Measurements from ENCODE around the gene TLE4. TPM values are rescaled to one million over a fixed set of nuclear protein-coding genes. Genes with fewer than 3 reads are reported as not detected.

Gene TLE4
- total and polyA plus RNA-seq, 7 experiments from 2014 or later: 21.0 to 196 (median 102) TPM

DNA sequence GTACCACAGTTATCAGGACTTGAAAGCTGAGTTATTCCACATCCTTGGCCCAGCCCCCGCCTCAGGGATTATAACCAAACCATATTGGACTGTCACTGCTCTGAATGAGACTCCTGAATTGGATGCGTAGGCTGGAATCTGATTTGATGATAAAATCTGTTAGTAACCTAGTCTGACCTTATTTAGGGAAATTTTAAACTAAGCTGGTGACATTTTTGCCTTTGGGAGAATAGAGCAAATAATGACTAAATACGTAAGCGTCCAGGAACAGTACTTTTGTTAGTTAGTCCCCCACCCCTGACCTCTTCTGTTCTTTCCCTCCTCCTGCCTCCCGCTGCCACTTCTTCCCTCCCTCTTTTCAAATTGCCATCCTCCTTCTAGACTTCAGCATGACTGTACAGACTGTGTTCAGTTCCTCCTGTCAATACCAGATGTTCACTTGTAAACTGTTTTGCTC is 92.6 kb downstream of the TLE4 start:
- intact Hi-C loops (cut with micrococcal nuclease): no loop called here
- H3K4me3 ChIP-seq (ENCODE audit: low read length): no peak overlapping the region
- no peak overlapping the region for H3K4me3 Mint-ChIP-seq
- POLR2A ChIA-PET: interaction anchor here (0.8 to 1.3 kb wide), 2 partner anchors 21 to 93 kb away, joined by 3 read pairs; partner anchors contain the start of gene TLE4
- peaks cover 15 to 81% (median 46%) of the 10 kb centered on the region in 7 donors for H3K4me1 Mint-ChIP-seq
- no peak overlapping the region for H3K27ac ChIP-seq (ENCODE audit: low read depth, low read length)
- H3K27me3 Mint-ChIP-seq: no peaks in the 10 kb centered on the region
- DNase-seq (no peak), ATAC-seq (no peak)
- H3K4me1 ChIP-seq (ENCODE audit: control insufficient read depth in 2 of 2, insufficient read depth in 2 of 2, low read length in 2 of 2): peaks cover 5 to 9% of the 10 kb centered on the region in 2 donors
- H3K27ac Mint-ChIP-seq: peak overlapping the region in 2 of 9 donors; percentile 48 to 57
- no peaks in the 10 kb centered on the region for H3K36me3 ChIP-seq (ENCODE audit: control insufficient read depth in 2 of 3, insufficient read depth in 3 of 3, low read length in 3 of 3)
- H3K9me3 Mint-ChIP-seq: no peaks in the 10 kb centered on the region
- CTCF ChIA-PET: no interaction called here
- no peaks in the 10 kb centered on the region for H3K9me3 ChIP-seq (ENCODE audit: control insufficient read depth in 2 of 3, low read length in 3 of 3)
- H3K36me3 Mint-ChIP-seq: peaks cover 0 to 25% (median 15%) of the 10 kb centered on the region in 5 donors
- H3K27me3 ChIP-seq (ENCODE audit: control insufficient read depth in 2 of 2, insufficient read depth in 2 of 2, low read length in 2 of 2): no peaks in the 10 kb centered on the region

- H3K9me3 ChIP-seq (ENCODE audit: control insufficient read depth in 2 of 3, low read length in 3 of 3): no peaks in the 10 kb centered on the region
- intact Hi-C loops (cut with micrococcal nuclease): no loop called here
- no peak overlapping the region for H3K27ac ChIP-seq (ENCODE audit: low read depth, low read length)
- ATAC-seq (no peak), DNase-seq (no peak)
- Mint-ChIP-seq H3K36me3 (peaks cover 0 to 34% (median 24%) of the 10 kb centered on the region in 5 donors), H3K4me1 (peaks cover 15 to 84% (median 49%) of the 10 kb centered on the region in 7 donors), H3K27ac (peak overlapping the region in 1 of 9 donors; percentile 38), H3K4me3 (no peak overlapping the region), H3K27me3 (no peaks in the 10 kb centered on the region), H3K9me3 (no peaks in the 10 kb centered on the region)
- H3K4me1 ChIP-seq (ENCODE audit: control insufficient read depth in 2 of 2, insufficient read depth in 2 of 2, low read length in 2 of 2): peaks cover 5 to 9% of the 10 kb centered on the region in 2 donors
- no peaks in the 10 kb centered on the region for H3K27me3 ChIP-seq (ENCODE audit: control insufficient read depth in 2 of 2, insufficient read depth in 2 of 2, low read length in 2 of 2)
- H3K36me3 ChIP-seq (ENCODE audit: control insufficient read depth in 2 of 3, insufficient read depth in 3 of 3, low read length in 3 of 3): no peaks in the 10 kb centered on the region
- CTCF ChIA-PET: no interaction called here
- POLR2A ChIA-PET: no interaction called here
- H3K4me3 ChIP-seq (ENCODE audit: low read length): no peak overlapping the region
Observed at GRCh38 chr9:79665369-79665768, 93.6 kb downstream of the TLE4 start.

- Mint-ChIP-seq H3K4me3 (no peak overlapping the region), H3K27ac (peak overlapping the region in 1 of 9 donors; percentile 79), H3K27me3 (no peaks in the 10 kb centered on the region), H3K9me3 (no peaks in the 10 kb centered on the region), H3K36me3 (peaks cover 0 to 40% (median 30%) of the 10 kb centered on the region in 5 donors), H3K4me1 (peaks cover 15 to 84% (median 50%) of the 10 kb centered on the region in 7 donors)
- no peaks in the 10 kb centered on the region for H3K9me3 ChIP-seq (ENCODE audit: control insufficient read depth in 2 of 3, low read length in 3 of 3)
- no peak overlapping the region for H3K4me3 ChIP-seq (ENCODE audit: low read length)
- H3K27me3 ChIP-seq (ENCODE audit: control insufficient read depth in 2 of 2, insufficient read depth in 2 of 2, low read length in 2 of 2): no peaks in the 10 kb centered on the region
- H3K36me3 ChIP-seq (ENCODE audit: control insufficient read depth in 2 of 3, insufficient read depth in 3 of 3, low read length in 3 of 3): no peaks in the 10 kb centered on the region
- no peak for DNase-seq
- CTCF ChIA-PET: no interaction called here
- H3K4me1 ChIP-seq (ENCODE audit: control insufficient read depth in 2 of 2, insufficient read depth in 2 of 2, low read length in 2 of 2): peaks cover 5 to 9% of the 10 kb centered on the region in 2 donors
- POLR2A ChIA-PET: no interaction called here
- intact Hi-C loops (cut with micrococcal nuclease): no loop called here
- ATAC-seq: no peak
- no peak overlapping the region for H3K27ac ChIP-seq (ENCODE audit: low read depth, low read length)
Observed at GRCh38 chr9:79665931-79666330, 94.2 kb downstream of the TLE4 start.

GRCh38 chr9:79667120-79667519 is 95.4 kb downstream of the TLE4 start:
- H3K4me1 ChIP-seq (ENCODE audit: control insufficient read depth in 2 of 2, insufficient read depth in 2 of 2, low read length in 2 of 2): peaks cover 3 to 5% of the 10 kb centered on the region in 2 donors
- Mint-ChIP-seq H3K27me3 (no peaks in the 10 kb centered on the region), H3K4me3 (no peak overlapping the region), H3K9me3 (no peaks in the 10 kb centered on the region), H3K36me3 (peaks cover 0 to 48% (median 33%) of the 10 kb centered on the region in 5 donors), H3K27ac (no peak overlapping the region), H3K4me1 (peaks cover 13 to 84% (median 48%) of the 10 kb centered on the region in 7 donors)
- H3K4me3 ChIP-seq (ENCODE audit: low read length): no peak overlapping the region
- H3K9me3 ChIP-seq (ENCODE audit: control insufficient read depth in 2 of 3, low read length in 3 of 3): no peaks in the 10 kb centered on the region
- H3K36me3 ChIP-seq (ENCODE audit: control insufficient read depth in 2 of 3, insufficient read depth in 3 of 3, low read length in 3 of 3): no peaks in the 10 kb centered on the region
- ATAC-seq (no peak), DNase-seq (no peak)
- ChIA-PET POLR2A (no interaction called here), CTCF (no interaction called here)
- intact Hi-C loops (cut with micrococcal nuclease): no loop called here
- H3K27me3 ChIP-seq (ENCODE audit: control insufficient read depth in 2 of 2, insufficient read depth in 2 of 2, low read length in 2 of 2): no peaks in the 10 kb centered on the region
- no peak overlapping the region for H3K27ac ChIP-seq (ENCODE audit: low read depth, low read length)

DNA sequence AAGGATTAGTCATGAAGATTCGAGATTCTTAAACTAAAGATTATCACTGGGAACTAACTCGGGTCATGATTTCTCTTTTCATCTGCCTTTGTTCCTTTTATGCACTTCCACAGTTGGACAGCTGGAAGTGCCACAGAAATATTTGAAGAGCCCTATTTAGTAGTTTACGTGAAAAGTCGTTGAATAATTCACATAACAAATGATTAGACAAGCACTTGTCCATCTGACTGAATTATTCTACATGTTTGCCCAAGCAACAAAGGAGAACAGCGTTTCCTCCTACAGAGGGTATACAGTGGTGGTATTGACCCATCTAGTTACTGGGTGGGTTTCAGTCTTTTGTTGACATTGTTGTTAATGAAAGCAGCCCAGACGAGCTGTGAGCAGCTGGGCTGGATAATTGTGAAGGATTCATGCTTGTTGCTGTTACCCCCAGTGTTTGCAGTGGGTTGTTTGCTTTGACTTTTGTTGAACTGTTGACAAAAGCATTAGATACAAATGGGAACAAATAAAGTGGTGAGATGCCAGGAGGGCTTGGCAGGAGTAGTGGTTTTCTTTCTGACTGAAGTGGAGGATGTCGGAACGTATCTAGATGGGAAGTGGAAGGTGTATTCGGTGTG is 96.2 kb downstream of the TLE4 start:
- Histone ChIP-seq H3K4me1 (ENCODE audit: control insufficient read depth in 2 of 2, insufficient read depth in 2 of 2, low read length in 2 of 2) (no peaks in the 10 kb centered on the region), H3K4me3 (ENCODE audit: low read length) (no peak overlapping the region), H3K36me3 (ENCODE audit: control insufficient read depth in 2 of 3, insufficient read depth in 3 of 3, low read length in 3 of 3) (no peaks in the 10 kb centered on the region), H3K9me3 (ENCODE audit: control insufficient read depth in 2 of 3, low read length in 3 of 3) (no peaks in the 10 kb centered on the region), H3K27me3 (ENCODE audit: control insufficient read depth in 2 of 2, insufficient read depth in 2 of 2, low read length in 2 of 2) (no peaks in the 10 kb centered on the region), H3K27ac (ENCODE audit: low read depth, low read length) (no peak overlapping the region)
- intact Hi-C loops (cut with micrococcal nuclease): no loop called here
- ATAC-seq: no peak
- Mint-ChIP-seq H3K27me3 (no peaks in the 10 kb centered on the region), H3K4me3 (no peak overlapping the region), H3K36me3 (peaks cover 0 to 48% (median 36%) of the 10 kb centered on the region in 5 donors), H3K4me1 (peaks cover 6 to 84% (median 47%) of the 10 kb centered on the region in 7 donors), H3K27ac (peak overlapping the region in 1 of 9 donors; percentile 49), H3K9me3 (no peaks in the 10 kb centered on the region)
- DNase-seq: no peak
- CTCF ChIA-PET: no interaction called here
- POLR2A ChIA-PET: no interaction called here

- Mint-ChIP-seq H3K27ac (peak overlapping the region in 1 of 9 donors; percentile 26), H3K4me1 (peaks cover 7 to 84% (median 55%) of the 10 kb centered on the region in 7 donors), H3K9me3 (no peaks in the 10 kb centered on the region), H3K27me3 (no peaks in the 10 kb centered on the region), H3K4me3 (no peak overlapping the region), H3K36me3 (peaks cover 0 to 52% (median 42%) of the 10 kb centered on the region in 5 donors)
- Histone ChIP-seq H3K4me3 (ENCODE audit: low read length) (no peak overlapping the region), H3K9me3 (ENCODE audit: control insufficient read depth in 2 of 3, low read length in 3 of 3) (no peaks in the 10 kb centered on the region), H3K36me3 (ENCODE audit: control insufficient read depth in 2 of 3, insufficient read depth in 3 of 3, low read length in 3 of 3) (no peaks in the 10 kb centered on the region), H3K27me3 (ENCODE audit: control insufficient read depth in 2 of 2, insufficient read depth in 2 of 2, low read length in 2 of 2) (no peaks in the 10 kb centered on the region), H3K4me1 (ENCODE audit: control insufficient read depth in 2 of 2, insufficient read depth in 2 of 2, low read length in 2 of 2) (no peaks in the 10 kb centered on the region), H3K27ac (ENCODE audit: low read depth, low read length) (no peak overlapping the region)
- ATAC-seq (no peak), DNase-seq (no peak)
- intact Hi-C loops (cut with micrococcal nuclease): no loop called here
- CTCF ChIA-PET: no interaction called here
- POLR2A ChIA-PET: no interaction called here
Observed at GRCh38 chr9:79668956-79669355, 97.2 kb downstream of the TLE4 start.

All from naive thymus-derived CD4-positive, alpha-beta T cell (primary cell).